Brain microvascular endothelial cell (primary cell): ENCODE measurements around the gene TYR.

ENCODE experiments used
- DNase-seq: peaks from one replicate; pipeline ENCODE4 v3.0.0-alpha.2; 2020
- H3K27ac ChIP-seq: fragments of 250-450 bp; sonication (Bioruptor Pico); 2 replicates; pipeline ENCODE4 v1.5.1; 2020; ENCODE audit warnings: mild to moderate bottlenecking, moderate library complexity
- H3K27me3 ChIP-seq: fragments of 250-450 bp; sonication (Bioruptor Pico); replicated peaks from 2 replicates; pipeline ENCODE4 v1.5.1; 2020; ENCODE audit warnings: mild to moderate bottlenecking
- H3K36me3 ChIP-seq: fragments of 250-450 bp; sonication (Bioruptor Pico); replicated peaks from 2 replicates; pipeline ENCODE4 v1.5.1; 2020; ENCODE audit warnings: mild to moderate bottlenecking
- H3K4me3 ChIP-seq: 2 replicates; pipeline ENCODE4 v1.5.1; 2011; ENCODE audit warnings: low read depth, mild to moderate bottlenecking, control low read depth, low read length, moderate library complexity
- CTCF ChIP-seq: IDR thresholded peaks from 2 replicates; pipeline ENCODE4 v1.5.1; 2011; ENCODE audit warnings: low read depth, mild to moderate bottlenecking, moderate library complexity, low read length, control low read depth, inconsistent platforms; ENCODE audit errors: missing control alignments
- in situ Hi-C: cut with HindIII; loops from 2 replicates; pipeline ENCODE4 v1.10.0; 2017; ENCODE audit warnings: low sequenced_read_pairs, low pct_ligation_motif_present

TYR gene

GRCh38 chr11:89177691-89178231 is at the start of gene TYR:
Gene TYR (plus strand): TSS chr11:89177875. CDS start chr11:89177954, 79 bp downstream.
- Histone ChIP-seq H3K4me3 (no peak within 1 kb of the TSS), H3K27ac (no peak within 1 kb of the TSS), H3K27me3 (no peaks in the 10 kb centered on the region), H3K36me3 (no peaks in the 10 kb centered on the region)
- TF ChIP-seq CTCF: no peak
- in situ Hi-C loops: no loop called here
- DNase-seq: no peak

GRCh38 chr11:89136606-89137005 is 41.1 kb upstream of the TYR start:
- in situ Hi-C loops: no loop called here

GRCh38 chr11:89147229-89147628 is 30.4 kb upstream of the TYR start:
- TF ChIP-seq CTCF: no peak
- no peak overlapping the region for H3K4me3 ChIP-seq
- H3K27ac ChIP-seq: no peak overlapping the region
- no peaks in the 10 kb centered on the region for H3K36me3 ChIP-seq
- H3K27me3 ChIP-seq: no peaks in the 10 kb centered on the region
- in situ Hi-C loops: no loop called here
- no peak for DNase-seq

More at GRCh38 chr11:89136606-89137005, 41.1 kb upstream of the TYR start:
- Histone ChIP-seq H3K4me3 (no peak overlapping the region), H3K27me3 (no peaks in the 10 kb centered on the region), H3K27ac (no peak overlapping the region), H3K36me3 (no peaks in the 10 kb centered on the region)
- no peak for TF ChIP-seq CTCF
- no peak for DNase-seq

- no peak for TF ChIP-seq CTCF
- Histone ChIP-seq H3K27ac (no peak overlapping the region), H3K4me3 (no peak overlapping the region), H3K36me3 (no peaks in the 10 kb centered on the region), H3K27me3 (no peaks in the 10 kb centered on the region)
- in situ Hi-C loops: no loop called here
- DNase-seq: no peak
Measured at GRCh38 chr11:89159974-89160373, 17.7 kb upstream of the TYR start.

GRCh38 chr11:89161949-89162348 is 15.7 kb upstream of the TYR start:
- Histone ChIP-seq H3K27ac (no peak overlapping the region), H3K4me3 (no peak overlapping the region), H3K36me3 (no peaks in the 10 kb centered on the region), H3K27me3 (no peaks in the 10 kb centered on the region)
- DNase-seq: no peak
- no peak for TF ChIP-seq CTCF
- in situ Hi-C loops: no loop called here

GRCh38 chr11:89163686-89164085 is 14.0 kb upstream of the TYR start:
- TF ChIP-seq CTCF: no peak
- in situ Hi-C loops: no loop called here
- Histone ChIP-seq H3K4me3 (no peak overlapping the region), H3K27ac (no peak overlapping the region), H3K36me3 (no peaks in the 10 kb centered on the region), H3K27me3 (no peaks in the 10 kb centered on the region)
- no peak for DNase-seq
